Thoracic aorta (tissue), 2 donors: ENCODE results near the gene OTOF. TPM values are rescaled to one million over a fixed set of nuclear protein-coding genes. Genes with fewer than 3 reads are reported as not detected.

Source experiments
- ATAC-seq: fragments of 150-250 bp; one replicate; pipeline ENCODE4 v1.8.0; 2017; ENCODE audit warnings: low read depth; ENCODE audit not compliant: insufficient number of reproducible peaks, low FRiP score
- DNase-seq: peaks from one replicate; pipeline ENCODE4 v3.0.0-alpha.2; 2020; ENCODE audit warnings: low spot score
- H3K27ac ChIP-seq, 2 donors: fragments of 200-600 bp; sonication (generic); 1 replicate in 1 of 2; 2 replicates in 1 of 2; pipeline ENCODE4 v1.5.1; 2016; ENCODE audit warnings: mild to moderate bottlenecking in 2 of 2, moderate library complexity in 2 of 2
- H3K27me3 ChIP-seq: fragments of 200-600 bp; sonication (generic); replicated peaks from 2 replicates; pipeline ENCODE4 v1.6.0; 2016; ENCODE audit warnings: mild to moderate bottlenecking; ENCODE audit not compliant: insufficient read depth
- H3K36me3 ChIP-seq: fragments of 200-600 bp; sonication (generic); one replicate; pipeline ENCODE4 v1.5.1; 2016
- H3K4me1 ChIP-seq, 2 donors: fragments of 200-600 bp; sonication (generic); 1 replicate in 1 of 2; 2 replicates in 1 of 2; pipeline versions ENCODE4 v1.5.1 to v1.6.0; 2016; ENCODE audit warnings: low read depth in 2 of 2, mild to moderate bottlenecking in 1 of 2; ENCODE audit not compliant: control insufficient read depth in 1 of 2
- H3K4me3 ChIP-seq: fragments of 200-600 bp; sonication (generic); 2 replicates; pipeline ENCODE4 v1.5.1; 2016; ENCODE audit warnings: mild to moderate bottlenecking
- H3K9me3 ChIP-seq: fragments of 200-600 bp; sonication (generic); 2 replicates; pipeline ENCODE4 v1.5.1; 2016
- total RNA-seq, 2 donors: library from RNA; depleted of rRNA; stranded (reverse); fragments of >200 nt; gene quantifications; one replicate each; pipeline versions ENCODE4 v1.1.0 to v1.2.3, GENCODE V29; 2016
- TF ChIP-seq, protein P1 (sequence below): fragments of 200-600 bp; sonication (generic); IDR thresholded peaks from one replicate; pipeline ENCODE4 v1.5.1; 2019; ENCODE audit warnings: antibody characterized with exemption

The OTOF gene
- total RNA-seq, 2 donors from 2014 or later = 0.28 TPM; not detected in 1

DNA sequence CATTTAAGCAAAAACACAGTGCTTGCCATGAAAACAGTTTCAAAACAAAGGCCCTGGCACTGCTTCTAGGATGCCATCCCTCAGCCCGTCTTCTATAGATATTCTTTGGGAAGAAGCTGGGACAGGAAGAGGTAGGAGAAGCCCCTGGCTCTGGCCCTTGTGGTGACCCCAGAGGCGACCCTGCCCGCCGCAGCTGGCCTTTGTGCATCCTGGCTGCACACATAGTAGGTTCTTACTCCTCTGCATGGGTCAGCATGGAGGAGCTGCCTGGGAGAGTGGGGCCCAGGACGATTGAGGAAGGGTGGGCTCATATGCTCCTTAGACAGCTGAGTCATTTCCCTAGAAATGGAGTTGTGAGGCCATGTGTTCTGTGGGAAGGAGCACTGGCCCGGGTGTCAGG is 44.4 kb upstream of the OTOF start:
- DNase-seq (no peak), ATAC-seq (no peak)
- H3K4me1 ChIP-seq = no peaks in the 10 kb centered on the region
- no peak overlapping the region for H3K27ac ChIP-seq
- H3K27me3 ChIP-seq = no peaks in the 10 kb centered on the region
- TF ChIP-seq, protein P1, sequence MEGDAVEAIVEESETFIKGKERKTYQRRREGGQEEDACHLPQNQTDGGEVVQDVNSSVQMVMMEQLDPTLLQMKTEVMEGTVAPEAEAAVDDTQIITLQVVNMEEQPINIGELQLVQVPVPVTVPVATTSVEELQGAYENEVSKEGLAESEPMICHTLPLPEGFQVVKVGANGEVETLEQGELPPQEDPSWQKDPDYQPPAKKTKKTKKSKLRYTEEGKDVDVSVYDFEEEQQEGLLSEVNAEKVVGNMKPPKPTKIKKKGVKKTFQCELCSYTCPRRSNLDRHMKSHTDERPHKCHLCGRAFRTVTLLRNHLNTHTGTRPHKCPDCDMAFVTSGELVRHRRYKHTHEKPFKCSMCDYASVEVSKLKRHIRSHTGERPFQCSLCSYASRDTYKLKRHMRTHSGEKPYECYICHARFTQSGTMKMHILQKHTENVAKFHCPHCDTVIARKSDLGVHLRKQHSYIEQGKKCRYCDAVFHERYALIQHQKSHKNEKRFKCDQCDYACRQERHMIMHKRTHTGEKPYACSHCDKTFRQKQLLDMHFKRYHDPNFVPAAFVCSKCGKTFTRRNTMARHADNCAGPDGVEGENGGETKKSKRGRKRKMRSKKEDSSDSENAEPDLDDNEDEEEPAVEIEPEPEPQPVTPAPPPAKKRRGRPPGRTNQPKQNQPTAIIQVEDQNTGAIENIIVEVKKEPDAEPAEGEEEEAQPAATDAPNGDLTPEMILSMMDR = no peak
- no peak overlapping the region for H3K4me3 ChIP-seq
- no peaks in the 10 kb centered on the region for H3K9me3 ChIP-seq
- no peaks in the 10 kb centered on the region for H3K36me3 ChIP-seq

GRCh38 chr2:26521913-26522180 is 43.9 kb upstream of the OTOF start:
- no peak for ATAC-seq

DNA sequence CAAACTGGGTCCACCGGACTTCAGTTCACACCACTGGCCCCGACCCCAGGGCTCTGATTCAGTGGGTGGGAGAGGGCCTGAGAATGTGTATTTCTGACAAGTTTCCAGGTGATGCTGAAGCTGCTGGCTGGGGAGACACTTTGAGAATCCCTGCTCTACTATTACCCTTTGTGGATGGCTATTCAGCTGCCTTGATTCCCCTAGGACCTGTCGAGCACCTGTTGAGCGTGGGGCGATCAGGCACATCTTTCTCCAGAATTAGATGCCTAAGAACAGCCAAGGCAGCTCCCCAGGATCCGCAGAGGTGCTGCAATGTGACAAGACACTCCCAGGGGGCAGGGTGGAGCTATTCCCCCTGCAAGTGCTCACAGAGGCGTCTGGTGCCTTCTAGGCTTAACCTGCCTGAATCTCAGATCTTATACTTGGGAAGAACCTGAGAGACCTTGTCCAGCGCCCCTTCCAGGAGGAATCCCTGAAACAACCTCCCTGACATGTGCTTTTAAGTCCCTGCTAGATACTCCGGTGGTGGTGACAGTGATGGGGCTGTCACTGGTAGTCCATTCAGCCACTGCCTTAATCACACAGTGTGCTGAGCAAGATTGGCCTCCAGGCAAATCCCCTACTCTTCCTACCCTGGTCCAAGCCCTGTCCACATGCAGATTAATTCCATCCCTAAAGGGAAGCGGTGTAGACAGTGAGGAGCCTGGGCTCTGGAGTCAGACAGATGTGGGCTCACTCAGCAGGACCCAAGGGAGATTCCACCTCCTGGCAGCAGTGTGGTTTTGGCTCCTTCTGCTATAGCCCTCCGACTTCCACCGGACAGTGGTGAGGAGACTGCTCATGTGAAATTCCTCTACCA is 43.4 kb upstream of the OTOF start:
- TF ChIP-seq, protein P1 = no peak
- H3K27me3 ChIP-seq = no peaks in the 10 kb centered on the region
- no peak overlapping the region for H3K27ac ChIP-seq
- no peaks in the 10 kb centered on the region for H3K36me3 ChIP-seq
- no peak for DNase-seq
- ATAC-seq = no peak
- no peaks in the 10 kb centered on the region for H3K9me3 ChIP-seq
- no peak overlapping the region for H3K4me3 ChIP-seq
- no peaks in the 10 kb centered on the region for H3K4me1 ChIP-seq

More at GRCh38 chr2:26521913-26522180, 43.9 kb upstream of the OTOF start:
- no peaks in the 10 kb centered on the region for H3K36me3 ChIP-seq
- TF ChIP-seq, protein P1 = no peak
- no peaks in the 10 kb centered on the region for H3K4me1 ChIP-seq
- no peaks in the 10 kb centered on the region for H3K9me3 ChIP-seq
- H3K27ac ChIP-seq = no peak overlapping the region
- H3K4me3 ChIP-seq = no peak overlapping the region
- no peak for DNase-seq
- no peaks in the 10 kb centered on the region for H3K27me3 ChIP-seq

GRCh38 chr2:26520148-26520449 is 42.2 kb upstream of the OTOF start:
- DNase-seq (no peak), ATAC-seq (no peak)
- Histone ChIP-seq H3K9me3 (no peaks in the 10 kb centered on the region), H3K4me3 (no peak overlapping the region), H3K4me1 (no peaks in the 10 kb centered on the region), H3K27ac (no peak overlapping the region), H3K27me3 (no peaks in the 10 kb centered on the region), H3K36me3 (no peaks in the 10 kb centered on the region)
- TF ChIP-seq, protein P1 = no peak

DNA sequence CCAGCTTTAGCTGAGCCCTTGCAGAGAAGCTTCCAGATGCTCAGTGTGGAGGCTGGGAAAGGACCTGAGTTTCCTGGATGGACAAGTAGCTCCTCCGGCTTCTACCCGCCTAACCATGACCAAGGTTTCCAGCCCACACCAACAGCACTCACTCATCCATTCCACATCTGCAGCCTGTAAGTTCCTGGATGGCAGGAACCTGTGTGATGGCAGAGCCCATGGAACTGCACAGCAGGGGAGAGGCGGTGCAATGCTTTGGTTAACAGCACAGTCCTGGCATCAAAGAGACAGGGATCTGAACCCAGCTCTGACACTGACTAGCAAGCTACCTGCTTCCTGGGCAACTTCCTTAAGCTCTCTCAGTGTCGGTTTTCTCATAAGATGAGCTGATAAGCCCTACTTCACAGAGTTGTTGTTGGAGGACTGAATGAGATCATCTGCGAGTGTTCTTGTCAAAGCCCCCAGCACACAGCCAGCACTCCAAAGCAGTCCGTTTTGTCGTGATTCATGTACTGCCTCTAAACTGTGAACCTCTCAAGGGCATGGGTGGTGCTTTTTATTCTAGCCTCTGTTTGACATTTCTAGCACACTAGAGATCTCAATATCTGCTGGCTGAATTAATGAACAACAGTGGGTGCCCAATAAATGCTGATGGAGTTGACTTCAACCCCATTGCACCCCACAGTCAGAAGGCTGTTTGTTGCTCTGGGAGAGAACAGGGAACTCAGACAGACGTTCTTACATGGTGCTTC is 41.6 kb upstream of the OTOF start:
- ATAC-seq (no peak), DNase-seq (no peak)
- no peak overlapping the region for H3K4me3 ChIP-seq
- no peaks in the 10 kb centered on the region for H3K36me3 ChIP-seq
- TF ChIP-seq, protein P1 = no peak
- no peaks in the 10 kb centered on the region for H3K4me1 ChIP-seq
- H3K27ac ChIP-seq = no peak overlapping the region
- H3K27me3 ChIP-seq = no peaks in the 10 kb centered on the region
- no peaks in the 10 kb centered on the region for H3K9me3 ChIP-seq
